GM21576 (cell line): ENCODE measurements around the gene F2RL2.

Experiments used
- ATAC-seq: cut with Tn5 transposase; IDR thresholded peaks from one replicate; pipeline ENCODE4 v1.9.1; 2021; ENCODE audit warnings: mild to moderate bottlenecking, moderate library complexity; ENCODE audit not compliant: unreplicated experiment

Gene F2RL2, protein sequence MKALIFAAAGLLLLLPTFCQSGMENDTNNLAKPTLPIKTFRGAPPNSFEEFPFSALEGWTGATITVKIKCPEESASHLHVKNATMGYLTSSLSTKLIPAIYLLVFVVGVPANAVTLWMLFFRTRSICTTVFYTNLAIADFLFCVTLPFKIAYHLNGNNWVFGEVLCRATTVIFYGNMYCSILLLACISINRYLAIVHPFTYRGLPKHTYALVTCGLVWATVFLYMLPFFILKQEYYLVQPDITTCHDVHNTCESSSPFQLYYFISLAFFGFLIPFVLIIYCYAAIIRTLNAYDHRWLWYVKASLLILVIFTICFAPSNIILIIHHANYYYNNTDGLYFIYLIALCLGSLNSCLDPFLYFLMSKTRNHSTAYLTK

GRCh38 chr5:76622973-76623596, at the start of gene F2RL2:
Gene F2RL2 (minus strand): TSS chr5:76623403. CDS start chr5:76623230, 173 bp downstream.
- no peak for ATAC-seq

GRCh38 chr5:76672242-76672641, 49.0 kb upstream of the F2RL2 start:
- ATAC-seq: no peak

DNA sequence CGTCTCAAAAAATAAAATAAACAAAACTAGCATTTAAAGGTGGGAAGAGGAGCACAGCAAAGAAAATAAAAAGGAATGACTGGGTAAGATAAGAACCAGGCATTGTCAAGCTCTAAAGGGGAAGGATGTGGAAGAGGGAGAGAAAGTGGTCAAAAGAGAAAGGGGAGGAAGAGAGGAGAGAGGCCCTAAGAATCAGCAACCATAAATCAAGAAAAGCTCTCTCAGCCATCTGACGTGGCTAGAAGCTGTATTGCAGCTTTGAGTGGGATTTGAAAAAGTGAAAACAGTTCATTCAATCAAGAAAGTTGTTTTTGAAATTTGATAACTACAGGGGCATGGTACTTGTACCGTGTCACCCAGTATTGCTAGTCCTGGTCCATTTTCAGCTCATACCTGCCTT, 47.3 kb upstream of the F2RL2 start:
- no peak for ATAC-seq

- ATAC-seq: no peak
Observed at GRCh38 chr5:76669245-76669644, 46.0 kb upstream of the F2RL2 start.

GRCh38 chr5:76667495-76667894, 44.3 kb upstream of the F2RL2 start:
- ATAC-seq: no peak

DNA sequence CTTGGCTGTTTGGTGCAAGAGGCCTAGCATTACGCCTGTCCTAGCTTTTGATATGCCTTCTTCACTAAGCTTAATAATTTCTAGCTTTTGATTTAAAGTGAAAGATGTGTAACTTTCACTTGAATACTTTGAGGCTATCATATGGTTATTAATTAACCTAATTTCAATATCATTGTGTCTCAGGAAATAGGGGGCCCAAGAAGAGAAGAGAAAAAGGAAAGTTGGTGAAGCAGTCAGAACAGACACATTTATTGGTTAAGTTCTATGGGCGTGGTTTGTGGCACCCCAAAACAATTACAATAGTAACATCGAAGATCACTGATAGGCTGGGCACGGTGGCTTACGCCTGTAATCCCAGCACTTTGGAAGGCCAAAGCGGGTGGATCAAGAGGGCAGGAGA, 40.9 kb upstream of the F2RL2 start:
- no peak for ATAC-seq

DNA sequence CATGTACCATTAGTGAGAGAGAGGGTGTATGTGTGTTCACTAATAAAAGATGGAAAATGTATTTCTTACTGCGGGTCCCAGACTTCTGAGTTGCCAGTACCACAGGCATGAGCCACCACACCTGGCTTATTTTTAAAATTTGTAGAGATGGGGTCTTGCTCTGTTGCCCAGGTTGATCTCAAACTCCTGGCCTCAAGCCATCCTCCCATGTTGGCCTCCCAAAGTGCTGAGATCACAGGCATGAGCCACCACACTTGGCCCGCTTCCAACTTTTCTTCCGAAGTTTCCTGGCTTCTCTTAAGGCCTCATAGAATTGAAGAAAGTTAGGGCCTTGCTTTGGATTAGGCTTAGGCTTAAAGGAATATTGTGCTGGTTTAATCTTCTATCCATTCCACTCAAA, 40.4 kb upstream of the F2RL2 start:
- ATAC-seq: no peak

- ATAC-seq: no peak
Observed at GRCh38 chr5:76662521-76662920, 39.3 kb upstream of the F2RL2 start.

GRCh38 chr5:76660360-76660759, 37.2 kb upstream of the F2RL2 start:
- no peak for ATAC-seq

DNA sequence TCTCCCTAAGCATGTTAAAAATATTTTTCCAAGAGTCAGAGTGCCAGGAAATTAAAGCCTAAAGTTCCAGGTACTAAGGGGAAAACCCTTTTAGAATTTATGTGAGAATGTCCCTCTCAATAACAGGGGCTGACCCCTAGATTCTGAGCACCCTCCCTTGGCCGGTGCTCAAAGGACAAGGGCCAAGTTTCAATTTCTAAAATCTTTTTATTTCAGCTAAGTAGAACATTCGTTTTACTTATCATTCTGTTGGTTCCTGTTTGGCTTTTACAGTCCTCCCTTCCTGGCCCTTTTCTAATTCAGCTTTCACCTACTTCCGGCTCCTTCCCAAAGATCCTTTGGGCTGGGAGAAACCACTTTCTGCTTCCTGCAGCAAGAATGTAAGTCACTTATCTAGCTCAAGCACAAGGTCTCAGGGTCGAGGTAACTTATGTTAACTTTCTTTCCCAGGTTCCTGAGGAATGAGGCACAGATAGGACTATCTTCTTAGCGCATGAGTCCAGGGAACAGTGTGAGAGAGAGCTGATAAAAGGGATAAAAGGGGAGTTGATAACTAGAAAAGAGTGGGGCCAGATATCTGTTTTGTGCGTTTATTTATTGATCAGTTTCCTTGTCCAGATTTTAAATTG, 34.6 kb upstream of the F2RL2 start:
- ATAC-seq: no peak

- no peak for ATAC-seq
Observed at GRCh38 chr5:76657091-76657490, 33.9 kb upstream of the F2RL2 start.

GRCh38 chr5:76652809-76653414, 29.7 kb upstream of the F2RL2 start:
- ATAC-seq: no peak

DNA sequence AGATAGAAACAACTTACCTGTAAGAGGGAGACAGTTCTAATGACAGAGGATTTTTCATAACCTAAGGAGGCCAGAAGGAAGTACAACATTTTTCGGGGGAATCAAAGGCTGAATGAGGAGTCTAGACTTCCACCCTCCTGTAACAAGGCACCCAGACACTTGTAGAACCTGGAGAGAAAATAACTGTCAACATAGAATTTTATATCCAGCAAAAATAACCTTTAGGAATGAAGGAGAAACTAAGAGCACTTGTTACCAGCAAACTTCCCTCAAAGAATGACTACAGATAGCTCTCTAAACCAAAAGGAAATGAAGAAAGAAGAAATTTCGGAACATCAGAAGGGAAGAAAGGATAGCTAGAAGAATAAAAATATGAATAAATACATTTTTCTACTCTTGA, 25.9 kb upstream of the F2RL2 start:
- ATAC-seq: no peak

DNA sequence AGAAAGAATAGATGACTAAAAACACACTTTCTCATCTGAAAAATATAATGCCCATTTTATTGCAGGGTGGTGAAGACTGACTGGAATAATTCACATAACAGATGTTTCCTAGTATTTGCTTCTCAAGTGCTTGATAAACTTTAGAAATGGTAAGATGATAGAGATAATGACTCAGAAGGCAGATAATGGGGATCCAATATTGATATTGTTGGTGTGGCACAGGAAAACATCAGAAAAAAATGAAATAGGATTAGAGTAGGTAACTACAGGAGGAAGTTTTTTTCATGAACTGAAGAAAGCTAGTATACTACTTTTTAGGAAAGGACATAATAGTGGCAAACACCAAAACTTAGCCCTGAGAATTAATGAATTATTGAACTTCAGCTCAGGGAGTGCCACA, 20.2 kb upstream of the F2RL2 start:
- no peak for ATAC-seq

DNA sequence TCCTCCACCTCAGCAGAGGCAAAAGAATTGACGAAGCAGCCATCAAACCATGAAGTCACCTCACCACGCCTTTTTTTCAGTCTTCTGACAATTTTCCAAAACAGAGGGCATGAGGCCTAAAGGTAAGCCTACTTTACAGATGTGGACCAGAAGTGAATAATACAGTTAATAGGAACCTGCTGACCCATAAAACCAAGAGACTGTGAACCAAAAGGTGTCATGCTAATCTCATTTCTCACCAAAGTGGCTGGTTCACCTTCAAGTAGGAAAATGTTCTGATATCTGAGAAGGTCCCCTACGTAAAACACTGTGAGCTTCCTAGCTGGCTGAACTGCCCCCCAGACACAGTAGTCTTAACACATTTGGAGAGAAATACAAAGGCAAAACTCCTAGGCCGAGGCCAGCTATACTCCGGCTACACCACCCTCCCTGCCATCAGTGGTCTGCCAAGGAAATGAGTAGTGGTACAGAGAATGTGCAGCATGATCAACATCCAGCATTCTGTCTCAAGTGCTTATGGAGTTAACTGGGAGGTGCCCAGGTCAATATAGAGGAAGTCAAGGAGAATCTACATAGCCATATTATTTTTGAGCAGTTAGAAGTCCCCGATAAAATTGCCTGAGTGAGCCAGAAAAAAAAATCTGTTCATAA, 19.3 kb upstream of the F2RL2 start:
- no peak for ATAC-seq

GRCh38 chr5:76641514-76642120, 18.4 kb upstream of the F2RL2 start:
- no peak for ATAC-seq

DNA sequence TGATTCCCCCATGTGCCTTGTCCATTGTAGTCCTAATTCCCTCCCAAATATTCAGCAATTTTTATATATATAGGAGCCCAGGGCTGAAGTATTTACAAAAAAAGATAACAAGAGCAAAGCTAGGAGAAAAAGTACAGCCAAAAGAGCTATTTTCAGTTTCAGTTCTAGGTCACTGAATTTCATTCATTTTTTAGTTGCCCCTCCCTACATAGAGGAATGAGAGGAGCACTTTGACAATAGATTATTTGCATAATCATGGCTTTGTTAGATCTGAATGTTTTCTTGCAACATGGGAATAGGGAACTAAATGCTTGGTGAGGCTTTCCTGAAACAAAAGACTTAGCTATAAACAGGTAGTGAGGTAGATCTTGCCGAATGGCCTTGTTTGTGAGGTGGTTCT, 15.3 kb upstream of the F2RL2 start:
- ATAC-seq: no peak

DNA sequence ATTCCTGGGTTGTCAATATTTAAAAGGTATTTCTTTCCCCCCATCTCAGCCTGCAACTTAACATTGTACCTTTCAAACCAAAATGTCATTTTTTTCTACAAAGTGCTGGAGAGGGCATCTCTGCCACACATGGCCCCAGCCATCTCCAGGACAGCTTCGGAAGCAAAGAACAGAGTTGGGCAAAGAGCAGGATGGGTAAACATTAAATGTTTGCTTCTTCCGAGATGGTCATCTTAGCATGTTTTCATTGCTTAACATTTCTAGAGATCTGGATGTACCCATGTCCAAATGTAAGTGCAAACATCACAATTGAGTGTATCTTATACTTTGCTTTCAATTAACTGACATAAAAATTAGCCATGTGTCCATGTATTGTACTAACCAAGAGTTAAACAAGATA, 14.3 kb upstream of the F2RL2 start:
- ATAC-seq: no peak

DNA sequence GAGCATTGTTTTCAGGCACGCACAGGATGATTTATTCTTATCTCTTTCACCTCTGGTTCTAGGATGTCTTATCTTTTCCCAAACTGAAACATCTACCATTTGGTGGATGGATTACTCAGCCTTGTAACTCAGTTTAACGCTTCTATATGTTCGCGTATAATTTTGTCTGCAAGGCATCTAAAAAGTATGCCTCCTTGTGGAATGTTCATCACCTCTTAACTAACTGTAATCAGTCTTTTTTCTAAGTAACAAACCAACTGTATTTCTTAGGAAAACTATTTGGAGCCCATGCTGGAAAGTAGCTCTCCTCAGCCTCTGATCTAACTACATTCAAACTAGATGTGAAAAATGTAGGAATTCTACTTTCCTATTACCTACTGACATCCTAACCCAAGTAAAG, 11.5 kb upstream of the F2RL2 start:
- no peak for ATAC-seq

DNA sequence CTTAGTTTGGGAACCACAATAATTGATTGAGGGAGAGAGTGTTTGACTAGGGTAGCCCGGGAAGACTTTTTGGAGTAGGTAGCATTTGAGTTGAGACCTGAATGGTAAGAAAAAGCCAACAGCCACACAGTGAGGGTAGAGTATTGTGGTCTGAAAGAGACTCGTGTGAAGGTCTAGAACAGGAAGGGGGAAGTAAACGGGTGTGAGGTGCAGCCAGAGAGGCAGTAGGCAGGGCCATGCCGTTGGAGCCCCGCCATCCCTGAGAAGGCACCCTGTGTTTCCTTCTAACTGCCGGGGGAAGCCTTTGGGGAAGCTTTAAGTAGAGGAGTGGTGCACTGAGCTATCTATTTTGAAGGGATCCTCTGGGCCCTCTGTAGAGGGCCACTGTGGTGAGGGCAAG, 3.5 kb upstream of the F2RL2 start:
- ATAC-seq: no peak
